Measurements from ENCODE around the gene PLEK. TPM values are rescaled to one million over a fixed set of nuclear protein-coding genes. Genes with fewer than 3 reads are reported as not detected.
"Not testable (repeated sequence)": the region's sequence is repeated elsewhere in the genome, so short reads cannot be mapped to it uniquely, and the experiment has no call there.

The PLEK gene
- total RNA-seq, 1 donor from 2014 or later: not detected

DNA sequence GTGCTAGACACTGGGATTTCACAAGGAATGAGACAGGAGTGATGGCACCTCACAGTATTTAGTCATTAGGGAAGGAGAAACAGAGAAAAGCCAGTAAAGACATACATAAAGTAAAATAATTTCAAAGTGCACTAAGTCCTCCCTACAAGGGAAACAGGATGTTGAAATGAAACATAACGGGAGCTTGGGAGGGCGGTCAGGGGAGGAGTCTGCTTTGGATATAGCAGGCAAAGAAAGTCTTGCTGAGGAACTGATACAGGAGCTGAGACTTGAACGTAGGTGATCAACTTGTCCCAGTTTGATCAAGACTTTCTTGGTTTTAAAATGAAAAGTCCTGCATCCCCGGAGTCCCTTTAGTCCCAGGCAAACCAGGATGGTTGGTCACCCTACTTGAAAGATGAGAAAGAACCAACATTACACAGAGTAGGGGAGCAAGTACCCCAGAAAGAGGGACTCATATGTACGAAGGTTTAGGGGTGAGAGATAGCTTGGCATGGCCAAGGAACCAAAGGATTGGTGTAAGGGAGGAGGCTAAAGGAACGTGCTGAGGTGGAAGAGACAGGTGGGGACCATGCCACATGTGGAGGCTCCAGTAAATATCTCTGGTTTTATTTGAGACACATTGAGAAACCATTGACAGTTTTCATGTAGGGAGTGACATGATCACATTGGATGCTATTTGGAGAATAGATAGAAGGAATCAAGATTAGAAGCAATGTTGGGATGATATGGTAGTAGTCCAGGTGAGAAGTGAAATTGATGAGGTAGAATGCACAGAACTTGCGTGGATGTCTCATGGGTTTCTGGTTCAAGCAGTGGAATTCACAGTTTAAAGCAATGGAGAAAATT is 73.6 kb downstream of the PLEK start:
- no peaks in the 10 kb centered on the region for H3K36me3 Mint-ChIP-seq
- H3K27me3 Mint-ChIP-seq (ENCODE audit: low read depth): peaks cover 9% of the 10 kb centered on the region
- no peak overlapping the region for H3K4me3 Mint-ChIP-seq
- TF ChIP-seq, protein P1, sequence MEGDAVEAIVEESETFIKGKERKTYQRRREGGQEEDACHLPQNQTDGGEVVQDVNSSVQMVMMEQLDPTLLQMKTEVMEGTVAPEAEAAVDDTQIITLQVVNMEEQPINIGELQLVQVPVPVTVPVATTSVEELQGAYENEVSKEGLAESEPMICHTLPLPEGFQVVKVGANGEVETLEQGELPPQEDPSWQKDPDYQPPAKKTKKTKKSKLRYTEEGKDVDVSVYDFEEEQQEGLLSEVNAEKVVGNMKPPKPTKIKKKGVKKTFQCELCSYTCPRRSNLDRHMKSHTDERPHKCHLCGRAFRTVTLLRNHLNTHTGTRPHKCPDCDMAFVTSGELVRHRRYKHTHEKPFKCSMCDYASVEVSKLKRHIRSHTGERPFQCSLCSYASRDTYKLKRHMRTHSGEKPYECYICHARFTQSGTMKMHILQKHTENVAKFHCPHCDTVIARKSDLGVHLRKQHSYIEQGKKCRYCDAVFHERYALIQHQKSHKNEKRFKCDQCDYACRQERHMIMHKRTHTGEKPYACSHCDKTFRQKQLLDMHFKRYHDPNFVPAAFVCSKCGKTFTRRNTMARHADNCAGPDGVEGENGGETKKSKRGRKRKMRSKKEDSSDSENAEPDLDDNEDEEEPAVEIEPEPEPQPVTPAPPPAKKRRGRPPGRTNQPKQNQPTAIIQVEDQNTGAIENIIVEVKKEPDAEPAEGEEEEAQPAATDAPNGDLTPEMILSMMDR (IDR thresholded peaks at IDR 0.05; ENCODE audit: unreplicated experiment): no peak
- H3K9me3 Mint-ChIP-seq: no peaks in the 10 kb centered on the region
- no peak for DNase-seq (ENCODE audit: low spot score in 2 of 2, unreplicated experiment in 2 of 2)
- H3K4me1 Mint-ChIP-seq: peaks cover 16% of the 10 kb centered on the region
- H3K27ac Mint-ChIP-seq: no peak overlapping the region

DNA sequence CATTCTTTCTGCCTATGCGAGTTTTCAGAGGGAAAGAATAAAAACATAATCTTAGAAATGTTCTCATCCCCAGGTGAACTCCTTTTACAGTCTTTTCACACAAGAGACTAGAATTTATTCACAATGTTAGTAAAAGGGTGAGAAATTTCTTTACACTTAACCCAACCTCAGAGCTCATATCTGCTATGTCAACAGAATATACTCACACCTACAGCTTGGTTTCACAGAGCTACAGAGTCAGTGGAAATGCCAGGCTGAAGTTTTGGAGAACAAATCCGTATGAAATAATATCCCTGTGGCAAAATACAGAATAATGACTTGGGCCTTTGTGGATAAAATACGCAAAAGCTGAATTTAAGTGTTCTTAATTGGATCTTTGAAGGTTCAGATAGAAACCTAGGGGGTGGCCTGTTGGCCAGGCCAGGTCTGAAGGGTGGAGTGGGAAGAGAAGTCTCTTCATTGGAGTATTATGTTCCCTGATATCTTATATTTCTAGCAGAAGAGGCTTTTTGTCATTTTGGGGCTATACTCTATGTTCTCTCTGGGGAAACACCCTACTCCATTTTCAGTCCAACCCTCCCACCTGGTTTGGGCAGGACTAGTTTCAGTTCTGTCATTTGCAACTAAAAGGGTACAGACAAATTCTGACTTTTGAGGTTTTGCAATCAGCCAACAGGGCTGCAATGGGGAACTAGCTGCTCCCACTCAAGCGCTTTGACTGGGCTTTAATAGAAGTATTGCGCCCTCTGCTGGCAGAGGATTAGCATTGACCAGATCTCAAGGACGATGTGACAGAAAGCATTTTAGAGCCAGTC is 76.3 kb downstream of the PLEK start:
- H3K4me1 Mint-ChIP-seq: peaks cover 10% of the 10 kb centered on the region
- peaks cover 20% of the 10 kb centered on the region for H3K27me3 Mint-ChIP-seq (ENCODE audit: low read depth)
- H3K9me3 Mint-ChIP-seq: no peaks in the 10 kb centered on the region
- no peak overlapping the region for H3K27ac Mint-ChIP-seq
- no peaks in the 10 kb centered on the region for H3K36me3 Mint-ChIP-seq
- TF ChIP-seq, protein P1 (IDR thresholded peaks at IDR 0.05; ENCODE audit: unreplicated experiment): peak; percentile 92
- DNase-seq (ENCODE audit: low spot score in 2 of 2, unreplicated experiment in 2 of 2): peak; percentile 65 to 81
- no peak overlapping the region for H3K4me3 Mint-ChIP-seq

DNA sequence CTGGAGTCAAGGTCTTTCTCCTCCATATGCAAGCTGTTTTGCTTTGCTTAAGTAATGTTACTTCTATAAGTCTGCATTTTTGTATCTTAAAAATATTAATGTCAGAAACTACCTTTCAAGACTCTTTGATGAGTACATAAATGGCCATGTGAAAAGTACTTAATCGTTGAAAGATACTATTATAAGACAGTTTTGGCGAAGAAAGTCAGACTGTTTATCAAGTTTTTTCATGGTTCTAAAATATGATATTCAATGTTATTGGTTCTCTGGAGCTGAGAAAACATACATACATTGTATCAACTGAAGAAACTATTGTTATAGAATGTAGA is 76.9 kb downstream of the PLEK start:
- Mint-ChIP-seq H3K4me3 (no peak overlapping the region), H3K9me3 (peaks cover 1% of the 10 kb centered on the region), H3K27ac (no peak overlapping the region), H3K36me3 (no peaks in the 10 kb centered on the region), H3K27me3 (ENCODE audit: low read depth) (peaks cover 22% of the 10 kb centered on the region), H3K4me1 (peaks cover 8% of the 10 kb centered on the region)
- DNase-seq (ENCODE audit: low spot score in 2 of 2, unreplicated experiment in 2 of 2): no peak
- TF ChIP-seq, protein P1 (IDR thresholded peaks at IDR 0.05; ENCODE audit: unreplicated experiment): no peak

DNA sequence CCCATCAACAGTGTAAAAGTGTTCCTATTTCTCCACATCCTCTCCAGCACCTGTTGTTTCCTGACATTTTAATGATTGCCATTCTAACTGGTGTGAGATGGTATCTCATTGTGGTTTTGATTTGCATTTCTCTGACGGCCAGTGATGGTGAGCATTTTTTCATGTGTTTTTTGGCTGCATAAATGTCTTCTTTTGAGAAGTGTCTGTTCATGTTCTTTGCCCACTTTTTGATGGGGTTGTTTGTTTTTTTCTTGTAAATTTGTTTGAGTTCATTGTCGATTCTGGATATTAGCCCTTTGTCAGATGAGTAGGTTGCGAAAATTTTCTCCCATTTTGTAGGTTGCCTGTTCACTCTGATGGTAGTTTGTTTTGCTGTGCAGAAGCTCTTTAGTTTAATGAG is 81.3 kb downstream of the PLEK start:
- not testable (repeated sequence) for H3K27ac Mint-ChIP-seq; H3K4me3 Mint-ChIP-seq; H3K9me3 Mint-ChIP-seq; H3K4me1 Mint-ChIP-seq; H3K36me3 Mint-ChIP-seq; DNase-seq (ENCODE audit: low spot score in 2 of 2, unreplicated experiment in 2 of 2)
- H3K27me3 Mint-ChIP-seq (ENCODE audit: low read depth): peaks cover 21% of the 10 kb centered on the region

Other genes starting within 250 kb of the PLEK start
- 14.0 to 15.2 TPM (median 14.2 TPM) in 3 replicates for gene PNO1, start 207.4 kb upstream of the PLEK start, total RNA-seq
- gene PPP3R1, start 112.8 kb upstream of the PLEK start, total RNA-seq: 58.2 to 64.6 TPM (median 62.8 TPM) in 3 replicates
- gene CNRIP1, start 45.3 kb upstream of the PLEK start, total RNA-seq: 4.9 to 5.6 TPM (median 5.2 TPM) in 3 replicates
- 0.72 to 0.77 TPM (median 0.75 TPM) in 3 replicates for gene FBXO48, start 102.0 kb downstream of the PLEK start, total RNA-seq
- 6.5 to 6.7 TPM (median 6.7 TPM) in 3 replicates for gene APLF, start 102.3 kb downstream of the PLEK start, total RNA-seq